GM04503 (cell line): ENCODE data around the gene EID1.
"Not testable (repeated sequence)": the region's sequence is repeated elsewhere in the genome, so short reads cannot be mapped to it uniquely, and the experiment has no call there.

Experiments used
- DNase-seq: peaks from one replicate; pipeline ENCODE4 v3.0.0-alpha.2; 2012; ENCODE audit warnings: low read depth

Gene EID1

GRCh38 chr15:48869966-48870365 lies 8.0 kb upstream of the EID1 start:
- DNase-seq = no peak

GRCh38 chr15:48871542-48871941 lies 6.4 kb upstream of the EID1 start:
- DNase-seq = no peak

DNA sequence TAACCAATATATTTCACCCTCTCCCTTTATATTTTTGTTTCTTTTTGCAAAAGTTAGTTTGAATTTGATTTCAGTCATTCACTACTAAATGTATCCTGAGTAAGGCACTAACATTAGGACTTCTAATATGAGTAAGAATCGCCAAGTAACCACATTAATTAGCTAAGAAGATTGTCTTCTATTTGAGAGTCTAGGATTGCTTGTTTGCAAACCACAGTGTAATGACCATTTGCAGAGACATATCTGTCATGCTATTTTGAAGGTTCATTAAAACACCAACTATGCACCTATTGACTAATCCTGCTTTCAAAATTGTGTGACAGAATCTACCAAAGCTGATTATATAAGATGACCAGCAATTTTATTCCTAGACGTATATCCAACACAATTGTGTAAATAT lies 5.3 kb upstream of the EID1 start:
- DNase-seq = no peak

- no peak for DNase-seq
Observed at GRCh38 chr15:48875241-48875960, 2.5 kb upstream of the EID1 start.

- no peak for DNase-seq
Observed at GRCh38 chr15:48876057-48876456, 1.9 kb upstream of the EID1 start.

DNA sequence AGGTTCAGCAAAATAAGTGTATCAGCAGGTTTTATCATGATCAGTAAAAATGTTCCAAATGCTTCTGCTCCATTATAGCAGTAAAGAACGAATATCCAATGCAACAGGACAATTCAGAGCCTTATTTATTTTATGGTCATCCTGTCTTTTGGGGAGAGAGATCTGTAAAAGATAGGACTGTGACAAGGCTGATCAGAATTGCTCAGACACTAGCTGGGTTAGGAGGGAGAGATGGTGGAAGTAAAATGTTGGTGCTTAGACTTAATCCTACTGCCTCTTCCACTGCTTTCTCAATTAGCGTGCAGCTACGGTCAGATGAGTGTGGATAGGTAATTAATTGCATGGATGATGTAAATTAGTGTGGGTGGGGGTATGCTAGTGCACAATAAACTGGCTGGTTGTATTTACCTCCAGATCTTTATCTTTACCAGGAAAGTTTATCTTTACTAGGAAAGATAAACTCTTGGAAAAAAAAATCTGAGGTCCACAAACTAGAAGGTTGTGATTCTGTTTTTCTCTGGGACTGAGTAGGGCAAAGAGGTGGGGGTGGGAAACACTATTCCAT lies 2.2 kb downstream of the EID1 start:
- DNase-seq = no peak

GRCh38 chr15:48883699-48884098 lies 5.8 kb downstream of the EID1 start:
- no peak for DNase-seq

DNA sequence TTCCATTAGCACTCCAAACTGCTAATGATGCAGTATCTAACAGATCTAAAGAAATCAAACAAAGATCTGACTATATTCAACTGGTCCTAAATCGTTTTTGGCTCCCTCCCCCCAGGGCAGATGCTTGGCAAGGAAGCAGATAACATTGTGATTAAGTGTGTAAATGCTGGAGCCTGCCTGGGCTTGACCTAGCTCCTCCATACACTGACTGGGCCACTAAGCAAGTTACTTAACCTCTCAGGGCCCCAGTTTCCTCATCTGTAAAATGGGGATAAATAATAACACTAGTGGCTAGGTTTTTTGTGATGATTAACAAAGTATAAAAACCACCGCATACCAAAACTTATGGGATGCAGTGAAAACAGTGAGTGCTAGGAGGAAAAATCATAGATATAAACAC lies 9.2 kb downstream of the EID1 start:
- DNase-seq = no peak

- DNase-seq = no peak
Observed at GRCh38 chr15:48888191-48888590, 10.3 kb downstream of the EID1 start.

DNA sequence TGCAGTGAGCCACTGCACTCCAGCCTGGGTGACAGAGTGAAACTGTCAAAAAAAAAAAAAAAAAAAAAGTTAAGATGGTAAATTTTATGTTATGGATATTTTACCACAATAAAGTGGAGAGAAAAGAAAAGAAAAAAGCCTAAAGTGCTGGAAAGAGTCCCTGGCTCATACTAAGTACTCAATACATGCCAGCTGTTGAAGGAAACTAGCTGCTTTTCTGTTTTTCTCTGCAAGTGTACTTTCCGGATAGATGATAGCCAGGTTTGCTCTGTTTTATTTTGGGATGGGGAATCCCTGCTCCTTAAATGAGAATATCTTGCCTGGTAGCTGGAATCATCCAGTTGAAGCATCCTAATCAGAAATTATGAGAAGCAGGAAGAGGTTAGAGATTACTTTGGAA lies 10.9 kb downstream of the EID1 start:
- no peak for DNase-seq

GRCh38 chr15:48889925-48890324 lies 12.0 kb downstream of the EID1 start:
- no peak for DNase-seq

DNA sequence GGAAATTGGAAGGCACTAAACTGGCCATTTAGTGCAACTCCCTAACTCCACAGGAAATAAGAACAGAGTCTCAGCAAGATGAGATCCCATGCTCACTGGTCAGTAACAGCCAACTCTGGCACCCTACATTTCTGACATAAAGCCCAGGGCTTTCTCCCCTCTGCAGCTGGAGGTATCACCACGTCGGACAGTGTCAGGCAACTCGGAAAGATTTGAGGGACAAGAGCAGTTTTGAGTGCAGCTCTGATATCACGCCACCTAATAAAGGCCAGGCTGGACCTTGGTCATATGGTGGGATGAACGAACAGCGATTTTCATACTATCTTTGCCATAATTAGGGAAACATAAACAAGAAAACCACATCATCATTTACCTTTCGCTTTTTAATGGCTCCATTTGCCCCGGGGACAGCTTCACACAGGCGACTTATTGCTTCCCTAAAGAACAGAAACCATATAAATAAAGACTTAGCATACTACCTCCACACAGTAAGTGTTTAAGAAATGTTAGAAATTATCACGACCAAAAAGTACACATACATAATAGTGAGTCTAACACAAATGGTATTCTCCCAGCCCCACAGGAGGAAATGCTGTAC lies 12.5 kb downstream of the EID1 start:
- DNase-seq = no peak

DNA sequence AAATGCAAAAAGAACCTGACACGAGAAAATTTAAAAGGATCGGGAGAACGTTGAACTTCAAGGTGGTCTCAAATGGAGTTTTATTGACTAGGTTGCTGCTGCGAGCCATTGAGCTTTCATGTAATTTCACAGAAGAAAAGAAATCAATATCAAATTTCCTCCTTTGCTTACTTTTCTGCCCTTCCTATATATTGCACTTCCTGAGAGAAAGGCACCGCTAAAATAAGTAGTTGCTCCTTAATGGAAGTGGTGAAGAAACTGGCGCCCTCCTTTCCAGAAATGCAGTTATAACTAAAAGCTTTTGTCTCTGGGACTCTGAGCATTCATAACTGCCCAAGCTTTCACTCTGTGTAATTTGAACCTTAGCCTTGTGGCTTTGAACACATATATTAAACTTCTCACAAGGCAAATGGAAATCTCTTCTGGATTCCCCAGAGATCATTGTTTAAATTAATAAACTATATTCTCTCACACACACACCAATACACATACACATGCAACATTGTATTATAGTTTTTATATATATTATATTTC lies 13.4 kb downstream of the EID1 start:
- DNase-seq = no peak

DNA sequence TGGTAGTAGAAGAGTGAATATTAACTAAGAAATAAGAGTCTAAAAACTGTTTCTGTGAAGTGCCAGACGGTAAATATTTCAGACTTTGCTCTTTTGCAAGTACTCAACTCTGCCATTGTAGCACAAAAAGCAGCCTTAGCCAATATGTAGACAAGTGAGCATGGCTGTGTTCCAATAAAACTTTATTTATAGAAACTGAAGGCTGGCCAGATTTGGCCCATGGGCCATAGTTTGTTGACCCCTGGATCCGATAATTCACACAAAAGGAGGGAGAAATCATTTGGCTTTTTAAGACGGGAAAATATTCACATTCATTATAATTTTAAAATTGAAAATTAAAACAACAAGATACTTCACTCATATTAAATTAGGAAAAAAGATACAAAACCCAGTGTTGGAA lies 15.4 kb downstream of the EID1 start:
- no peak for DNase-seq

GRCh38 chr15:48896869-48897814 lies 19.2 kb downstream of the EID1 start:
- DNase-seq = no peak

- DNase-seq = no peak
Observed at GRCh38 chr15:48898032-48898431, 20.1 kb downstream of the EID1 start.

DNA sequence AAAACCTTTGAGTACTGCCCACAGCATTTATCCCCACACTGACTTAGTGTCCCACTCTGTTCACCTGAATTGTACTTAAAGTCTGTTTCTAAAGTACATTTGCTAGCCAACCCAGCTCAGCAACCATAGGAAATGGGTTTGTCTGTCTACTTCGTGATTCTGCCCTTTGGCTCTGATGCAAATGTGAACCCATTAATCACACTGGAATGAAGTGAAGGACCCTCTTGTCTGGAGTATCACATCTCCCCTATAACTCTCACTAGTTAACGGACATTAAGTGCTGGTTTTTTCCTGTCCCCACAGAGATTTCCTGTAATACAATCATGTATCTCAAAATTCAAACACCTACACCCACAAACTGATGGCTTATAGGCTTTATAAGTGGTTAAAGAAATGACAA lies 20.5 kb downstream of the EID1 start:
- DNase-seq = no peak

DNA sequence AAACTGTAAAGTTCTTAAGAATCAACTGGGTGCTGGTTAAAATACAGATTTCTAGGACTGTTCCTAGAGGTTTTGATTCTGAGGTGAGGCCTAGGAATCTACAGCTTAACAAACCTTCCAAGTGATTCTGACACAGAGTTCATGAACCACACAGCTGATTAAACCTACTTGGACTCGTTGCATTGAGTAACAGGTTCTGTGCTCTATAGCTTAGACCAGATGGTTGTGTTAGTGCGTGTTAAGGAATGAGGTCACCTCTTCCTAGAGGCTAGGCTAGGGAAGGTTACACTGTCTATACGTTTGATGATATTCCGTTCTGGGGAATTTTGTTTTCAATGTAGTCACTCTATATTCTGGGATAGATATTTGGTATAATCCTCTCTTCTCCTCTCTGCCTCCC lies 21.9 kb downstream of the EID1 start:
- no peak for DNase-seq

DNA sequence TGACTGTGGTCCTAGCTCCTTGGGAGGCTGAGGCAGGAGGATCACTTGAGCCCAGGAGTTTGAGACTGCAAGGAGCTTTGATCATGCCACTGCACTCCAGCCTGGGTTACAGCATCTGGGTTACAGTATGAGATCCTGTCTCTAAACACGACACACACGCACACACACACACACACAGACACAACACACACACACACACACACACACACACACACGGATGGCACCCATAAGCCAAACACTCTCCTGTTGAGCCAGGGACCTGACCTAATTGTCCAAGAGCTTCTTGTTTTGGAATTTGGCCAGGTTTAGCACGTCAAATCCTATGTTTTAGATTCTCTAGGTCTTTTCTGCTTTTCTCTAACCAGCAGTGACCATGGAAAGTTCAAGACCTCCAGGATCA lies 26.8 kb downstream of the EID1 start:
- DNase-seq = no peak

GRCh38 chr15:48905216-48905615 lies 27.3 kb downstream of the EID1 start:
- DNase-seq = no peak

GRCh38 chr15:48905847-48906246 lies 27.9 kb downstream of the EID1 start:
- DNase-seq = no peak

GRCh38 chr15:48909313-48909712 lies 31.4 kb downstream of the EID1 start:
- DNase-seq = not testable (repeated sequence)
